K562 treated with DMSO at 1 percent for 4 hours (cell line): Measurements from ENCODE around the gene IGSF5. TPM values are rescaled to one million over a fixed set of nuclear protein-coding genes. Genes with fewer than 3 reads are reported as not detected.

Source experiments
- total RNA-seq: library from RNA; unstranded; fragments of 300-600 nt; gene quantifications from 2 replicates; pipeline ENCODE4 v1.2.3, GENCODE V29; 2022; ENCODE audit not compliant: insufficient read depth

The IGSF5 gene
- total RNA-seq: not detected in 2 replicates

GRCh38 chr21:39744883-39745282 is at the start of gene IGSF5:
TSS of gene IGSF5 (plus strand) at chr21:39745183. CDS start at chr21:39745510, 327 bp downstream.

Other genes starting within 250 kb of the IGSF5 start
- gene B3GALT5, start 132.2 kb upstream of the IGSF5 start, total RNA-seq: not detected in 2 replicates
- not detected in 2 replicates for gene PCP4, start 122.3 kb downstream of the IGSF5 start, total RNA-seq